Measurements from ENCODE around the gene GKN2. TPM values are rescaled to one million over a fixed set of nuclear protein-coding genes. Genes with fewer than 3 reads are reported as not detected.

Gene GKN2
- total and polyA plus RNA-seq, 9 of the 15 experiments (the other 6 are each of a cell fraction or from before 2014, with no cell fraction given) = not detected

- Histone ChIP-seq H3K79me2 (ENCODE audit: control insufficient read depth, insufficient read depth, low read length) (no peaks in the 10 kb centered on the region), H3K36me3 (ENCODE audit: control insufficient read depth, insufficient read depth, low read length) (no peaks in the 10 kb centered on the region), H3K4me3 (no peak overlapping the region), H3K9ac (ENCODE audit: insufficient read depth in 1 of 2, low read depth in 2 of 2, low read length in 2 of 2) (no peak overlapping the region), H3K27me3 (ENCODE audit: control insufficient read depth in 2 of 2, insufficient read depth in 2 of 2, low read length in 2 of 2) (peaks cover 5% of the 10 kb centered on the region in 2 experiments; a peak in 3 of 5 replicates), H3K27ac (ENCODE audit: extremely low read depth, low read depth, low read length) (no peak overlapping the region), H3K4me2 (ENCODE audit: insufficient read depth, low read length) (no peak overlapping the region), H3K9me3 (replicated peaks; ENCODE audit: control insufficient read depth, insufficient read depth, low read depth, low read length) (no peaks in the 10 kb centered on the region), H3K9me1 (ENCODE audit: control insufficient read depth, insufficient read depth, low read length) (no peaks in the 10 kb centered on the region), H4K20me1 (replicated peaks; ENCODE audit: control insufficient read depth, insufficient read depth, low read length) (no peaks in the 10 kb centered on the region), H2AFZ (ENCODE audit: low read depth, low read length) (no peak overlapping the region), H3K4me1 (replicated peaks in 1 of 2; ENCODE audit: control insufficient read depth in 2 of 2, insufficient read depth in 2 of 2, low read length in 2 of 2) (no peaks in the 10 kb centered on the region)
- CTCF ChIA-PET (ENCODE audit: low intra/inter-chr PET ratio) = no interaction called here
- POLR2A ChIA-PET = interaction anchor here (1.3 kb wide), 1 partner anchor 21 kb away, joined by 3 read pairs; no protein-coding TSS in a partner anchor
- in situ Hi-C loops (cut with MboI) (no loop called here), intact Hi-C loops (cut with micrococcal nuclease) (no loop called here)
- FAIRE-seq = no peak
- WGBS (ENCODE audit: insufficient coverage, low coverage, missing lambda C conversion rate) = 0% methylated on average over 2 of the region's 2 CpGs
- DNase-seq (ENCODE audit: extremely low read depth in 1 of 4, low spot score in 3 of 4) = no peak
- BruUV-seq (replicated peaks) = no TSS peak
- ATAC-seq = no peak
- TF ChIP-seq FOXP4 (CRISPR knock-in tag; IDR thresholded peaks at IDR 0.05; ENCODE audit: borderline replicate concordance) (no peak), SMARCA5 (IDR thresholded peaks at IDR 0.05) (no peak), ZNF445 (CRISPR knock-in tag; IDR thresholded peaks at IDR 0.05; ENCODE audit: low read depth) (no peak), ZNF143 (CRISPR knock-in tag; IDR thresholded peaks at IDR 0.05) (no peak), HES1 (IDR thresholded peaks at IDR 0.05; ENCODE audit: low read depth) (no peak), DPF2 (IDR thresholded peaks at IDR 0.05) (no peak), PRMT5 (CRISPR knock-in tag; IDR thresholded peaks at IDR 0.05) (no peak), DMBX1 (CRISPR knock-in tag; IDR thresholded peaks at IDR 0.05; ENCODE audit: borderline replicate concordance) (no peak), KDM1A (IDR thresholded peaks at IDR 0.05) (no peak), HDAC1 (IDR thresholded peaks at IDR 0.05) (no peak), TSHZ1 (CRISPR knock-in tag; IDR thresholded peaks at IDR 0.05) (no peak)
- TF ChIP-seq, protein P1, sequence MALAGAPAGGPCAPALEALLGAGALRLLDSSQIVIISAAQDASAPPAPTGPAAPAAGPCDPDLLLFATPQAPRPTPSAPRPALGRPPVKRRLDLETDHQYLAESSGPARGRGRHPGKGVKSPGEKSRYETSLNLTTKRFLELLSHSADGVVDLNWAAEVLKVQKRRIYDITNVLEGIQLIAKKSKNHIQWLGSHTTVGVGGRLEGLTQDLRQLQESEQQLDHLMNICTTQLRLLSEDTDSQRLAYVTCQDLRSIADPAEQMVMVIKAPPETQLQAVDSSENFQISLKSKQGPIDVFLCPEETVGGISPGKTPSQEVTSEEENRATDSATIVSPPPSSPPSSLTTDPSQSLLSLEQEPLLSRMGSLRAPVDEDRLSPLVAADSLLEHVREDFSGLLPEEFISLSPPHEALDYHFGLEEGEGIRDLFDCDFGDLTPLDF (CRISPR knock-in tag; IDR thresholded peaks at IDR 0.05) = no peak
- TF ChIP-seq, protein P2, sequence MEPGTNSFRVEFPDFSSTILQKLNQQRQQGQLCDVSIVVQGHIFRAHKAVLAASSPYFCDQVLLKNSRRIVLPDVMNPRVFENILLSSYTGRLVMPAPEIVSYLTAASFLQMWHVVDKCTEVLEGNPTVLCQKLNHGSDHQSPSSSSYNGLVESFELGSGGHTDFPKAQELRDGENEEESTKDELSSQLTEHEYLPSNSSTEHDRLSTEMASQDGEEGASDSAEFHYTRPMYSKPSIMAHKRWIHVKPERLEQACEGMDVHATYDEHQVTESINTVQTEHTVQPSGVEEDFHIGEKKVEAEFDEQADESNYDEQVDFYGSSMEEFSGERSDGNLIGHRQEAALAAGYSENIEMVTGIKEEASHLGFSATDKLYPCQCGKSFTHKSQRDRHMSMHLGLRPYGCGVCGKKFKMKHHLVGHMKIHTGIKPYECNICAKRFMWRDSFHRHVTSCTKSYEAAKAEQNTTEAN (CRISPR knock-in tag; IDR thresholded peaks at IDR 0.05) = no peak
- TF ChIP-seq, protein P3, sequence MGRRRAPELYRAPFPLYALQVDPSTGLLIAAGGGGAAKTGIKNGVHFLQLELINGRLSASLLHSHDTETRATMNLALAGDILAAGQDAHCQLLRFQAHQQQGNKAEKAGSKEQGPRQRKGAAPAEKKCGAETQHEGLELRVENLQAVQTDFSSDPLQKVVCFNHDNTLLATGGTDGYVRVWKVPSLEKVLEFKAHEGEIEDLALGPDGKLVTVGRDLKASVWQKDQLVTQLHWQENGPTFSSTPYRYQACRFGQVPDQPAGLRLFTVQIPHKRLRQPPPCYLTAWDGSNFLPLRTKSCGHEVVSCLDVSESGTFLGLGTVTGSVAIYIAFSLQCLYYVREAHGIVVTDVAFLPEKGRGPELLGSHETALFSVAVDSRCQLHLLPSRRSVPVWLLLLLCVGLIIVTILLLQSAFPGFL (CRISPR knock-in tag; IDR thresholded peaks at IDR 0.05) = no peak
Measured at GRCh38 chr2:68975844-68976243, 23.2 kb upstream of the GKN2 start.

All from K562 (cell line).